Brain microvascular endothelial cell (primary cell): ENCODE data around the gene RGSL1.

Experiments
- DNase-seq: peaks from one replicate; pipeline ENCODE4 v3.0.0-alpha.2; 2020
- H3K27ac ChIP-seq: fragments of 250-450 bp; sonication (Bioruptor Pico); 2 replicates; pipeline ENCODE4 v1.5.1; 2020; ENCODE audit warnings: mild to moderate bottlenecking, moderate library complexity
- H3K27me3 ChIP-seq: fragments of 250-450 bp; sonication (Bioruptor Pico); replicated peaks from 2 replicates; pipeline ENCODE4 v1.5.1; 2020; ENCODE audit warnings: mild to moderate bottlenecking
- H3K36me3 ChIP-seq: fragments of 250-450 bp; sonication (Bioruptor Pico); replicated peaks from 2 replicates; pipeline ENCODE4 v1.5.1; 2020; ENCODE audit warnings: mild to moderate bottlenecking
- H3K4me3 ChIP-seq: 2 replicates; pipeline ENCODE4 v1.5.1; 2011; ENCODE audit warnings: low read depth, mild to moderate bottlenecking, control low read depth, low read length, moderate library complexity
- CTCF ChIP-seq: IDR thresholded peaks from 2 replicates; pipeline ENCODE4 v1.5.1; 2011; ENCODE audit warnings: low read depth, mild to moderate bottlenecking, moderate library complexity, low read length, control low read depth, inconsistent platforms; ENCODE audit errors: missing control alignments
- in situ Hi-C: cut with HindIII; loops from 2 replicates; pipeline ENCODE4 v1.10.0; 2017; ENCODE audit warnings: low sequenced_read_pairs, low pct_ligation_motif_present

RGSL1 gene

GRCh38 chr1:182570611-182570970, 120.6 kb downstream of the RGSL1 start:
- Histone ChIP-seq H3K27me3 (no peaks in the 10 kb centered on the region), H3K4me3 (no peak overlapping the region), H3K27ac (no peak overlapping the region), H3K36me3 (no peaks in the 10 kb centered on the region)
- DNase-seq: no peak
- TF ChIP-seq CTCF: no peak
- in situ Hi-C loops: no loop called here

DNA sequence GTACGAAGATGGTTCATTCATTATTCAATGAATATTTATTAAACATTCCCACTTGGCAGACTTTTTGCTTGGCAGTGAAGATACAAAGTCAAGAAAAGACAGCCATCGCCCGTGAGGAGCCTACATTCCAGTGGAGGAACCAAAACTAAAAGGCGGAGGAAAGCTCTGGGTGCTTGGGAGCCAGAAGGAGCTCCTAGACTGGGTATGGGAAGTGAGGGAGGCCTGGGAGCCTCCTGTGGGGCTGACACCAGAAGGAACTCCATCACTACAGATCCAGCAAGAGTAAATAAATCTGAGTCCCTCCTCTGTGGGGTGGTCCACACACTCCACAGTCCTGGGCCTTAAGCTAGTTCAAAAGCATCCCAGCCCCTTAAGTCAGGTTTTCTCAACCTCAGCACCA, 124.2 kb downstream of the RGSL1 start:
- in situ Hi-C loops: no loop called here
- H3K4me3 ChIP-seq: no peak overlapping the region
- no peak for TF ChIP-seq CTCF
- no peak for DNase-seq
- no peaks in the 10 kb centered on the region for H3K36me3 ChIP-seq
- H3K27me3 ChIP-seq: no peaks in the 10 kb centered on the region
- H3K27ac ChIP-seq: no peak overlapping the region

DNA sequence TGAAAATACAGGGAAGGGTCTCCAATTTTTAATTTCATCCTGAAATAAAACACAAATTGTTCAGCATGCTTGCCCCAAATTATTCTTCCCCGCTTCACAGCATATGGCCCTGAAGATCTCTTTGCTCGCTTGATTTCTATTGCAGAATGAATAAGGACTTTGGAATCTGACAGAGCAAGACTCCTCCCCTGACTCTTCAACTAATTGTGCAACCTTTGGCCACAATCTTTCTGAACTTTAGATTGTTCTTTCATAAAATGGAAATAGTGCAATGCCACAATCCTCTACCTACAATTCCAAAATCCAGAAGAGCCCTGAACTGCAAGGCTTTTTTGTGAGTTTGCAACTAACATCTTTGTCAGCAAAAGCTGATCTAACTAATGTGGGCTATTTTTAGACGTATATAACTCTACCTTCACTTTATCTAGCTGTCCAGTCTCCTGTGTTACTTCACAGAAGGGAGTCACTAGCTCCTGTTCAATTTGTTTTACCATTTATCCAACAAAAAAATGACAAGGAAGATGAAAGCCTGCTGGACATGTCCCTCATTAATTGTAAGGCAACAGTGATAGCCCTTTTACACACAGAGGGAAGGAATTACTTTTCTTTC, 125.7 kb downstream of the RGSL1 start:
- no peak for TF ChIP-seq CTCF
- H3K27ac ChIP-seq: no peak overlapping the region
- H3K36me3 ChIP-seq: no peaks in the 10 kb centered on the region
- in situ Hi-C loops: no loop called here
- peak; percentile 20 for DNase-seq
- H3K27me3 ChIP-seq: no peaks in the 10 kb centered on the region
- no peak overlapping the region for H3K4me3 ChIP-seq

GRCh38 chr1:182580736-182581135, 130.8 kb downstream of the RGSL1 start:
- in situ Hi-C loops: no loop called here

DNA sequence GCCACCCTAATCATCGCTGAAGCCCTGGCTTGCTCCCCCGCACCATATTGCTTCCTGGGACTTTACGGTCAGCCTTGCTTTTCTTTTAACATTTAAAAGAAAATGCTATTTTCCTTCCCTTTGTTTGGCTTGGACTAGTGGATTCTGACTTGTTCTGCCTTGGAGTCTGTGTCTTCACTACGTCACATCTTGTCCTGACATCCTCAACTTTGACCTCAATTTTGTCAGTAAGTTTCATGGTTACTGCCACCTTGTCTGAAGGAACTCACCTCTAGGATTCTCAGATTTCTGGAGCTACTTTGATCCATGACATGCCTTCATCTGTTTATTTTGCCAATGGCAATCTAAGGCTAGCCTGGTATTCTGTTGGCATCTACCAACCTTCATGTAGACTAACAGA, 134.8 kb downstream of the RGSL1 start:
- TF ChIP-seq CTCF: no peak
- H3K4me3 ChIP-seq: no peak overlapping the region
- in situ Hi-C loops: no loop called here
- H3K27me3 ChIP-seq: no peaks in the 10 kb centered on the region
- DNase-seq: no peak
- H3K27ac ChIP-seq: no peak overlapping the region
- H3K36me3 ChIP-seq: no peaks in the 10 kb centered on the region

More at GRCh38 chr1:182580736-182581135, 130.8 kb downstream of the RGSL1 start:
- Histone ChIP-seq H3K27me3 (no peaks in the 10 kb centered on the region), H3K4me3 (no peak overlapping the region), H3K27ac (no peak overlapping the region), H3K36me3 (no peaks in the 10 kb centered on the region)
- no peak for TF ChIP-seq CTCF
- no peak for DNase-seq

DNA sequence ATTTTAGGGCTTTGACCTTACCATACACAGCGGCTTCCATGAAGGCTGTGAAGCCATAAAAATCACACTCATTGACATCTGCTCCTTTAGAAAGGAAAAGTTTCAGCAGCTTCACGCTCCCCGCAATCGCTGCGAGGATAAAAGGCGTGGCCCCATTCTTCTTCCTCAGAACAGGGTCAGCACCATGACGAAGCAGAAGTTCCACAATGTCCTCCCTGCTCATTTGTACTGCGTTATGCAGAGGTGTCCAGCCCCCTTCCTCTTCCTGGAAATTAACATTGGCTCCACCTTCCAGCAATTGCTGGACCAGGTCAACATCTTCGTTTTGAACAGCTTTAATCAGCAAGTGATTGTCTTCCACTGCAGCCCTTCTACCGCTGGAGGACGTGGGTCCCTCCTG, 136.4 kb downstream of the RGSL1 start:
- in situ Hi-C loops: no loop called here
- Histone ChIP-seq H3K27ac (no peak overlapping the region), H3K4me3 (no peak overlapping the region), H3K36me3 (no peaks in the 10 kb centered on the region), H3K27me3 (no peaks in the 10 kb centered on the region)
- TF ChIP-seq CTCF: no peak
- DNase-seq: no peak
